HepG2 (cell line): ENCODE results near the gene IRS1. TPM values are rescaled to one million over a fixed set of nuclear protein-coding genes. Genes with fewer than 3 reads are reported as not detected.

ENCODE experiments used
- ARID5B ChIP-seq: IDR thresholded peaks from 2 replicates; pipeline ENCODE4 v1.4.0; 2020; ENCODE audit warnings: mild to moderate bottlenecking, missing genetic modification reagents
- EP300 ChIP-seq, 3 experiments: sonication (generic) in 1 of 3; formaldehyde crosslinking in 1 of 3; IDR thresholded peaks; 2 replicates each; pipeline versions ENCODE4 v1.5.1 to v1.6.1; 2011 to 2020; ENCODE audit warnings: low read depth in 2 of 3, low read length in 2 of 3, borderline replicate concordance in 1 of 3, improper control_type of control experiment in 1 of 3, mild to moderate bottlenecking in 1 of 3, missing genetic modification reagents in 1 of 3, moderate library complexity in 1 of 3
- IKZF1 ChIP-seq: fragments of 450-650 bp; IDR thresholded peaks from 2 replicates; pipeline ENCODE4 v1.7.1; 2016
- PHB2 ChIP-seq: fragments of 450-650 bp; IDR thresholded peaks from 2 replicates; pipeline ENCODE4 v1.6.1; 2018; ENCODE audit not compliant: partially characterized antibody
- PLSCR1 ChIP-seq: sonication (generic); formaldehyde crosslinking; IDR thresholded peaks from 2 replicates; pipeline ENCODE4 v1.5.0; 2020; ENCODE audit warnings: missing genetic modification reagents, mild to moderate bottlenecking, borderline replicate concordance
- RORA ChIP-seq: sonication (generic); formaldehyde crosslinking; IDR thresholded peaks from 2 replicates; pipeline ENCODE4 v1.5.0; 2020; ENCODE audit warnings: mild to moderate bottlenecking, missing genetic modification reagents, moderate library complexity
- TCF7 ChIP-seq: sonication (generic); IDR thresholded peaks from 2 replicates; pipeline ENCODE4 v1.6.1; 2016; ENCODE audit warnings: antibody characterized with exemption, low read depth
- ZBTB4 ChIP-seq: sonication (generic); formaldehyde crosslinking; IDR thresholded peaks from 2 replicates; pipeline ENCODE4 v1.4.0; 2020; ENCODE audit warnings: missing genetic modification reagents, mild to moderate bottlenecking, borderline replicate concordance
- ZNF335 ChIP-seq: sonication (generic); formaldehyde crosslinking; IDR thresholded peaks from 2 replicates; pipeline ENCODE4 v1.4.0; 2020; ENCODE audit warnings: missing genetic modification reagents
- ZNF414 ChIP-seq: sonication (generic); formaldehyde crosslinking; IDR thresholded peaks from 2 replicates; pipeline ENCODE4 v1.5.0; 2020; ENCODE audit warnings: missing genetic modification reagents
- ZNF460 ChIP-seq: sonication (generic); formaldehyde crosslinking; IDR thresholded peaks from 2 replicates; pipeline ENCODE4 v1.5.1; 2020; ENCODE audit warnings: missing genetic modification reagents, mild to moderate bottlenecking, borderline replicate concordance
- ZNF770 ChIP-seq: sonication (generic); formaldehyde crosslinking; IDR thresholded peaks from 2 replicates; pipeline ENCODE4 v1.5.0; 2020; ENCODE audit warnings: mild to moderate bottlenecking, missing genetic modification reagents
- polyA plus RNA-seq, 8 experiments: library from polyadenylated mRNA; depleted of rRNA in 3 of 8; stranded (reverse) in 7 of 8; unstranded in 1 of 8; fragments of >200 nt; fragmentation: Illumina TruSeq in 4 of 8; extraction: Trizol in 4 of 8; gene quantifications; 2 replicates each; pipeline versions ENCODE4 v1.2.1 to v1.2.3, GENCODE V29; 2011 to 2016; ENCODE audit warnings: low read depth in 4 of 8, missing spikeins in 1 of 8, mixed read lengths in 1 of 8; ENCODE audit not compliant: insufficient read depth in 1 of 8
- total RNA-seq, 5 experiments: library from RNA; depleted of rRNA; stranded (reverse); fragments of >200 nt; fragmentation: Illumina TruSeq; extraction: Trizol; gene quantifications; 2 replicates each; pipeline ENCODE4 v1.2.3, GENCODE V29; 2016; ENCODE audit warnings: low read depth in 1 of 5

Gene IRS1
- total and polyA plus RNA-seq, 2 of the 13 experiments (the other 11 are each of a cell fraction or from before 2014, with no cell fraction given), result 8.7 to 9.0 TPM

DNA sequence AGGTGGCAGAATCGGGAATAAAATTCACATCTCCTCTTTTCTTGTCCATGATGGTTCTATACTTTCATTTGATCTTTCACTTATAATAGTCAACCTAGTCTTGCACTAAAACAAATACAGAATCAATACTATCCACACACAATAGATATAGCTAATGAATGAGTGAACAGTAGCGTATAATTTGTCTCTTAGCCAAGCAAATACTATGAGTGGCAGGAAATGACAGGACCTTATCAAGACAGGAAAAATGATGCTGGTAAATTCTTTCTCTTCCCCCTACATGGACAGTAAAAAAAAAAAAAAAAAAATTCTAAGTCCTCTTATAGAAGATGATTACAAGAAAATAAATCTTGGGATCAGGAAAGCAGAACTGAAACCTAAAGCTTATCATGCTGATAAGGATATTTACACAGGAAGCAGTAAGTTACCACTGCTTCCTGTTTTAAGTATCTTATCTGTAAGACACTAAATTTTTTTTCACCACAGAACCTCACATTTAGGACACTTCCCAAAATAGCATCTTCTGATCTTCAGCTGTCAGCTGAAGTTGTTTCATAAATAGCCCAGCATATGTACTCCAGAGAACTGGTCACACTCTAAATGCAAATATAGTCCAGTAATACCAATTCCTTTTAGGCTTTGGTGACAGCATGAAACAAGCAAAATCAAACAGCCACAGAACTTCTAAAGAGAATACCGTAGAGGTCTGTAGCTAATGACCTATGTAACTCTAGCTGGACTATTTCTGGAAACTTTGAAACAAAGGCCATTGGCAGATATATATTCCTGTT is 27.0 kb downstream of the IRS1 start (continued):
- no peak for TF ChIP-seq PHB2
- no peak for TF ChIP-seq PLSCR1 (CRISPR knock-in tag)
- TF ChIP-seq ZNF770, result no peak
- TF ChIP-seq RORA, result no peak
- TF ChIP-seq ZNF414 (CRISPR knock-in tag), result no peak
- TF ChIP-seq ZNF460 (CRISPR knock-in tag), result no peak
- TF ChIP-seq EP300 (IDR thresholded peaks at IDR 0.05; ENCODE audit: low read depth in 2 of 2, low read length in 2 of 2), result peak in 1 of 2 experiments; percentile 61; a peak in 1 of 4 replicates
- no peak for TF ChIP-seq EP300 (CRISPR knock-in tag; IDR thresholded peaks at IDR 0.05; ENCODE audit: borderline replicate concordance)
- peak; percentile 49; the same call in 1 of the 2 replicates for TF ChIP-seq TCF7
- TF ChIP-seq ZNF335 (CRISPR knock-in tag), result no peak
- TF ChIP-seq IKZF1, result no peak
- TF ChIP-seq ARID5B, result peak; percentile 56; the same call in 1 of the 2 replicates
- no peak for TF ChIP-seq ZBTB4 (CRISPR knock-in tag)
